ENCODE measurements around the gene FAM50A.

DNA sequence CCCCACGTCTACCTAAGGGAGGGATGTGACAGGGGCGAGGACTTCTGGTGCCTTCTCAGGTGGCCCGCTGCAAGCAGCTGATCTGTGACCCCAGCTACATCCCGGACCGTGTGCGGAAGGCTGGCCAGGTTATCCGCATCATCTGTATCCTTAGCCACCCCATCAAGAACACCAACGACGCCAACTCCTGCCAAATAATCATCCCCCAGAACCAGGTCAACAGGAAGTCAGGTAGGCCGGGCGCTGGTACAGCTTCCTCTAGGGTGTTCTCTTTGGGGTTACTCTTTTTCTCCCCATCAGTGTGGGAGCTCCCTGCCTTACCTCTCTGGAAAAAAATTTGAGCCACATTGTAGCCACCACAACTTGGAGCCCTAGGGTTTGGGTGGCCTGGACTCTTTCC, 2.4 kb upstream of the FAM50A start:
- no peak for TF ChIP-seq POLR2A (IDR thresholded peaks at IDR 0.05; ENCODE audit: low read depth, low read length)
- no peak for TF ChIP-seq POLR2AphosphoS5 (IDR thresholded peaks at IDR 0.05; ENCODE audit: low read depth, low read length)
